BJ (cell line): ENCODE results near the gene CUL2. TPM values are rescaled to one million over a fixed set of nuclear protein-coding genes. Genes with fewer than 3 reads are reported as not detected.

Experiments used
- CTCF ChIA-PET: fragments of 350-600 bp; formaldehyde crosslinking; extraction: SDS; loops from one replicate; lab custom pipeline; 2021; ENCODE audit warnings: antibody characterized with exemption, inconsistent platforms; lab: Yijun Ruan, JAX
- POLR2A ChIA-PET: fragments of 300-600 bp; sonication (Branson Sonifier 250); formaldehyde crosslinking; extraction: SDS; loops from one replicate; lab custom pipeline; 2021; ENCODE audit warnings: antibody characterized with exemption; lab: Charles Lee
- DNase-seq: peaks from one replicate; pipeline ENCODE4 v3.0.0-alpha.2; 2011; ENCODE audit warnings: low read depth
- H3K27me3 ChIP-seq: 2 replicates; pipeline ENCODE4 v1.6.0; 2011; ENCODE audit warnings: low read length; ENCODE audit not compliant: control insufficient read depth, insufficient read depth
- H3K36me3 ChIP-seq: 2 replicates; pipeline ENCODE4 v1.5.1; 2011; ENCODE audit warnings: low read length; ENCODE audit not compliant: control insufficient read depth, insufficient read depth
- H3K4me3 ChIP-seq: 2 replicates; pipeline ENCODE4 v1.5.1; 2011; ENCODE audit warnings: low read depth, mild to moderate bottlenecking, control low read depth, low read length
- polyA plus RNA-seq: library from polyadenylated mRNA; depleted of rRNA; stranded (reverse); fragments of >200 nt; gene quantifications from 2 replicates; pipeline ENCODE4 v1.2.3, GENCODE V29; 2011
- TF ChIP-seq, protein P1 (sequence below): IDR thresholded peaks from 2 replicates; pipeline ENCODE4 v1.5.1; 2011; ENCODE audit warnings: low read depth, mild to moderate bottlenecking, control low read depth, inconsistent platforms, low read length, moderate library complexity; ENCODE audit not compliant: insufficient read depth

CUL2 gene
- polyA plus RNA-seq, 1 experiment: 9.4 TPM

DNA sequence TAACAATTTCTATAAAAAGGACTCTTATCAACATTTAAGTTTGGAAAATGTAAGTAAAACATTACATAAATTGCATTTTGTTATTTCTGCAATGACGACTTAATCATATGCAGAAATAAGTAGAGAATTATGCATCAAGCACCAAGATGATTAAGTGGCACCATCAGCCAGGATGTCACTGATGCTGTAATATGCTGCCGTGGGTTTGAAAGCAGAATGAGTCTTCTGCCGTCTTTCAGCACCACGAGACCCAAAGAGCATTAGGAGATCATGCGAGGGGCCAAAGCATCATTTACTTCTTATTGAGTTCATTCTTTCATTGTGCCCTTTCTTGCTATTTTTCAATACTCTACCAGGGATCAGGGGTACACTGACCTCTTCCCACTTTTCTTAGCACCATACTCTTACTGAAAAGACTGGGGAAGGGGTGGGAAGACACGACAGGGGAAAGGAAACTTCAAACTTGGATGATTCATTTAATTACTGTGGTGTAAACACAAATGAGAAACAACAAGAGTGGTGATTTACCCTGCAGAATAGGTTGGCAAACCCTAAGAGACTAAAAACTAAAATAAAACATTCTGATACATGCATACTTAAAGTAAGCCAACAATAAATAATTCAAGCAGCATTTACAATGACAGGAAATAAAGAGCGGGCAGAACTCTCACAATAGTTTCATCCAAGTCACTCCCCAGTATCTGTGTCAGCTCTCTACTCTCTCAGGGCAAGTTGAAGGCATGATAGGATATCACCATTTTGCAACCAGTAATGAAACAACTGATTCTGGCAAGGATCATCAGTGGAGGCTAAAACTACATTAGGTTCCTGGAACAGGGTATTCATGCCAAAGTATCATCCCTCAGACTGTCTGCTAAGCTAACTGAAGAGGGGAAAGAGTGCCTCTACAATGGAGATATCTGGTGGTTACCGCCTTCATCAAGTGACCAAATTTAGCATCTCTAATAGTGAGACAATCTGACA lies 70.8 kb downstream of the CUL2 start:
- no peak overlapping the region for H3K4me3 ChIP-seq
- CTCF ChIA-PET: interaction anchor here (1.8 kb wide), 1 partner anchor 25 kb away, joined by 5 read pairs; no protein-coding TSS in a partner anchor
- no peak for DNase-seq
- TF ChIP-seq, protein P1, sequence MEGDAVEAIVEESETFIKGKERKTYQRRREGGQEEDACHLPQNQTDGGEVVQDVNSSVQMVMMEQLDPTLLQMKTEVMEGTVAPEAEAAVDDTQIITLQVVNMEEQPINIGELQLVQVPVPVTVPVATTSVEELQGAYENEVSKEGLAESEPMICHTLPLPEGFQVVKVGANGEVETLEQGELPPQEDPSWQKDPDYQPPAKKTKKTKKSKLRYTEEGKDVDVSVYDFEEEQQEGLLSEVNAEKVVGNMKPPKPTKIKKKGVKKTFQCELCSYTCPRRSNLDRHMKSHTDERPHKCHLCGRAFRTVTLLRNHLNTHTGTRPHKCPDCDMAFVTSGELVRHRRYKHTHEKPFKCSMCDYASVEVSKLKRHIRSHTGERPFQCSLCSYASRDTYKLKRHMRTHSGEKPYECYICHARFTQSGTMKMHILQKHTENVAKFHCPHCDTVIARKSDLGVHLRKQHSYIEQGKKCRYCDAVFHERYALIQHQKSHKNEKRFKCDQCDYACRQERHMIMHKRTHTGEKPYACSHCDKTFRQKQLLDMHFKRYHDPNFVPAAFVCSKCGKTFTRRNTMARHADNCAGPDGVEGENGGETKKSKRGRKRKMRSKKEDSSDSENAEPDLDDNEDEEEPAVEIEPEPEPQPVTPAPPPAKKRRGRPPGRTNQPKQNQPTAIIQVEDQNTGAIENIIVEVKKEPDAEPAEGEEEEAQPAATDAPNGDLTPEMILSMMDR: no peak
- H3K36me3 ChIP-seq: 0 out of 2 replicates have a peak, but pooled peaks cover 2% of the 10 kb centered on the region
- no peaks in the 10 kb centered on the region for H3K27me3 ChIP-seq
- POLR2A ChIA-PET: no interaction called here

DNA sequence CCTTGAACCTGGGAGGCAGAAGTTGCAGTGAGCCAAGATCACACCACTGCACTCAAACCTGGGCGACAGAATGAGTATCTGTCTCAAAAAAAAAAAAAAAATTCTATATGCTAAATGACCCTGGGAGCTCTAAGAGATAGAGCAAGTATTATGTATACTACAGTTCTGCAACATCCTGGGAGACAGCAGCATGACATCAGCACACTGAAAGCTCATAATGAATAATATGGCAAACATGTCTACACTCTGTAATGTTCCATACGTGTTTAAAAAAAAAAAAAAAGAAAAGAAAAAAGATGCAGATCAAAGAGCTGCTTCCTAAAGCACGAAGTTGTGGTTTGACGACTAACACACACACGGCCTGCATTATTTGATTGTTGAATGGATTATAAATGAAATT lies 72.5 kb downstream of the CUL2 start:
- DNase-seq: no peak
- Histone ChIP-seq H3K4me3 (no peak overlapping the region), H3K36me3 (peaks cover 4% of the 10 kb centered on the region), H3K27me3 (no peaks in the 10 kb centered on the region)
- ChIA-PET POLR2A (no interaction called here), CTCF (interaction anchor here (1.0 to 1.5 kb wide), 2 partner anchors 294 to 362 kb away, joined by 3 to 4 read pairs; no protein-coding TSS in a partner anchor)
- TF ChIP-seq, protein P1: no peak

DNA sequence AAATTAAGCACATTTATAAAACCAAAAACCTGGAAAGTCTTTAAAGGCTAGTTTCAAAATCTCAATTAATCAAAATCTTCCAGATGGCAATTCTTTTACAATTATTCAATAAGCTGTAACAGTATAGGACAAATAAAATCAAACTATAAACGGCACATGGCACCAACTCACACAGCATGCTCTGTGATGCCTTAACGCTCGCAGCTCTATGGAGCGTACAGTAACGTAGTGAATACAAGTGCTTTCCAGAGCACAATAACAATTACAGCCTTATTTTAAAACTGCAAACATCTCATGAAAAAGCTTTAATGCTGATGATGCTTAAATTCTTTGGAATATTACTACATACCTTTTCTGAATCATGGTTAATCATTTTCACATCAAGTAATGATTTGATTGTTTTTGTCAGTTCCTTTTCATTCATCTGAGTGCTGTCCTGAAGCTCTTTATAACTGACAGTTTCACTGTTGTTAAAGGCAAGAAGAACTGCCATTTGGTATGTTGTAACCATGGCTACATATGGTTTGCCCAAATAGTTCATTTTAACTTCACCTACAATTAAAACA lies 74.2 kb downstream of the CUL2 start:
- POLR2A ChIA-PET: no interaction called here

DNA sequence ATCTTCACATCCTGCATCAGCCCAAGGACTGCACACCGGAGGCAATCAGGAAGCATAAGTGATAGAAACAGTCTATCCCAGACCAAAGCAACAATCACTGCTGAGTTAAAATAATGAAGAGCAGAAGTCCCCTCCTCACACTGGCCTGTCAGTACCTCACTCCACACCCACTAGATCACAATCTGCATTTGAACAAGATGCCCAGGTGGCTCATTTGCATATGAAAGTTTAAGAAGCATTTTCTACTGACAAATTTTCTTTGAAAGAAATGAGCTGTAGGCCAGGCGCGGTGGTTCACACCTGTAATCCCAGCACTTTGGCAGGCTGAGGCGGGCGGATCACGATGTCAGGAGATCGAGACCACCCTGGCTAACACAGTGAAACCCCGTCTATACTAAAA lies 77.4 kb downstream of the CUL2 start:
- Histone ChIP-seq H3K27me3 (no peaks in the 10 kb centered on the region), H3K36me3 (peaks cover 4% of the 10 kb centered on the region), H3K4me3 (no peak overlapping the region)
- ChIA-PET CTCF (interaction anchor here (0.7 to 0.9 kb wide), 2 partner anchors 14 to 290 kb away, joined by 3 to 4 read pairs; no protein-coding TSS in a partner anchor), POLR2A (no interaction called here)
- TF ChIP-seq, protein P1: no peak
- DNase-seq: no peak

More for the DNA sequence above, 74.2 kb downstream of the CUL2 start:
- Histone ChIP-seq H3K4me3 (no peak overlapping the region), H3K27me3 (no peaks in the 10 kb centered on the region), H3K36me3 (peaks cover 4% of the 10 kb centered on the region)
- no peak for DNase-seq
- CTCF ChIA-PET: interaction anchor here (1.1 kb wide), 1 partner anchor 11 kb away, joined by 7 read pairs; no protein-coding TSS in a partner anchor
- TF ChIP-seq, protein P1: no peak

DNA sequence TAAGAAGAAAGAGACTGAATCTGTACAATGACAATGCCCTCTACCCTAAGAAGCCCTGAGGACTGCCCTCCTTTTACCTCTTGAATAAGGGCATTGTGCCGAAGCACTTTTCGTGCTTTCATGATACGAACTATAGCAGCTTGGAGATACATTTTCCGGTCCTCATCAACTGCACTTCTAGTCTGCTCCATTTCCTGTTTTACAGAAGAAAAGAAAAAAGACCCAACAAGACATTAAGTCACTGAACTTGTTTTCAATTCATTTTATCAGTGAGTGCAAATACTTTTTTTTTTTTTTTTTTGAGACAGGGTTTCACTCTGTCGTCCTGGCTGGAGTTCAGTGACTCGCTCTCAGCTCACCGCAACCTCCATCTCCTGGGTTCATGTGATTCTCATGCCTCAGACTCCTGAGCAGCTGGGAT lies 78.4 kb downstream of the CUL2 start:
- ChIA-PET POLR2A (no interaction called here), CTCF (no interaction called here)
- DNase-seq: no peak
- H3K36me3 ChIP-seq: peaks cover 3% of the 10 kb centered on the region
- TF ChIP-seq, protein P1: no peak
- H3K27me3 ChIP-seq: no peaks in the 10 kb centered on the region
- no peak overlapping the region for H3K4me3 ChIP-seq
